HCT116 (cell line): ENCODE data around the gene RRP12.
A peak's percentile ranks its signal among the peaks of the same experiment; 100 is the strongest.

ENCODE experiments used
- CEBPB ChIP-seq: IDR thresholded peaks from 2 replicates; pipeline ENCODE4 v1.6.1; 2012; ENCODE audit warnings: low read depth
- EGR1 ChIP-seq: IDR thresholded peaks from 2 replicates; pipeline ENCODE4 v1.6.1; 2012; ENCODE audit warnings: low read depth
- EZH2 ChIP-seq: fragments of 200-600 bp; sonication (generic); IDR thresholded peaks from 2 replicates; pipeline ENCODE4 v1.6.1; 2017; ENCODE audit warnings: antibody characterized with exemption, mixed run types
- POLR2A ChIP-seq: IDR thresholded peaks from 2 replicates; pipeline ENCODE4 v1.7.0; 2011; ENCODE audit warnings: borderline replicate concordance; ENCODE audit not compliant: insufficient read depth, insufficient read length; ENCODE audit errors: extremely low read depth
- RAD21 ChIP-seq: IDR thresholded peaks from 2 replicates; pipeline ENCODE4 v1.6.1; 2012; ENCODE audit warnings: low read depth, mild to moderate bottlenecking
- ZBTB33 ChIP-seq: IDR thresholded peaks from 2 replicates; pipeline ENCODE4 v1.6.1; 2011; ENCODE audit warnings: mild to moderate bottlenecking, low read length, moderate library complexity; ENCODE audit not compliant: insufficient replicate concordance; ENCODE audit errors: extremely low read depth
- TF ChIP-seq, protein P1 (sequence below), 3 experiments: fragments of 200-600 bp in 1 of 3; sonication (generic) in 1 of 3; IDR thresholded peaks in 2 of 3; conservative IDR thresholded peaks in 1 of 3; 2 replicates each; pipeline ENCODE4 v1.5.1; 2012 to 2017; ENCODE audit warnings: low read depth in 2 of 3, low read length in 2 of 3, antibody characterized with exemption in 1 of 3, borderline replicate concordance in 1 of 3, control low read depth in 1 of 3, mild to moderate bottlenecking in 1 of 3, mixed read lengths in 1 of 3, mixed run types in 1 of 3, moderate library complexity in 1 of 3; ENCODE audit not compliant: insufficient read depth in 1 of 3
- TF ChIP-seq, protein P2 (sequence below): IDR thresholded peaks from 2 replicates; pipeline ENCODE4 v1.6.1; 2012

DNA sequence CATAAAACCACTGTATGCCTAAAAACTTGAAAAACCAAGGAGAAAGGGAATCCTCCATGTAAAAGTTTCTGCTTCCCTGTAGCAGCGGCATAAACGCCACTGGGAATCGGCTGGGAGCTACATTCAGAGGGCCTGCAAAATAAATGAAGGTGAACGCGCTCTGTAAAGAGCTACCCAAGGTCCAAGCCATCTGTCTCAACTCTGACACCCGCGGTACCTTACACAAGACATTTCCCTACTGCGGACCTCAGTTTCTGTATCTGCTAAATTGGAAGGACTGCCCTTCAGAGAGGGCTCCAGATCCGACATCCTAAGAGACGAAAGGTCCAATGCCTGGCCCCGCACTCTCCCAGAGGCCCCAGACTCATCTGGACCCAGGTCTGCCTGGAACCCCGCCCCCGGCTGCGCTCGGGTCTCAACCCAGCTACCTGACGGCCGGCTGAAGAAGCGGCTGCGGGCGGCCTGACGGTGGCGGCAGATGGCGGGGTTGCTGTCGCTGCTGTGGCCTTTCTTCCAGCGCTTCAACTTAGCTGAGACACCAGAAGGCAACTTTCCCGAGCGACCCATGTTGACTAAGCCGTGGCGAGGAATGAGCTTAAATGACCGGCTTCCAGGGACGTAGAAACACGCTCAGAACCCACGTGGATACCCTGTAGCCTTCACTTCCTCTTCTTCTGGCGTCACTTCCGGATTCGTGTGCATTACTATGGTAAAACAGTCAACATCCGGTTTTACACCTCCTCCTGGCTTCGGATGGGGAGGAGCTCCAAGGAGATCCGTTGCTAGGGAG, at the start of gene RRP12:
- TF ChIP-seq, protein P1, sequence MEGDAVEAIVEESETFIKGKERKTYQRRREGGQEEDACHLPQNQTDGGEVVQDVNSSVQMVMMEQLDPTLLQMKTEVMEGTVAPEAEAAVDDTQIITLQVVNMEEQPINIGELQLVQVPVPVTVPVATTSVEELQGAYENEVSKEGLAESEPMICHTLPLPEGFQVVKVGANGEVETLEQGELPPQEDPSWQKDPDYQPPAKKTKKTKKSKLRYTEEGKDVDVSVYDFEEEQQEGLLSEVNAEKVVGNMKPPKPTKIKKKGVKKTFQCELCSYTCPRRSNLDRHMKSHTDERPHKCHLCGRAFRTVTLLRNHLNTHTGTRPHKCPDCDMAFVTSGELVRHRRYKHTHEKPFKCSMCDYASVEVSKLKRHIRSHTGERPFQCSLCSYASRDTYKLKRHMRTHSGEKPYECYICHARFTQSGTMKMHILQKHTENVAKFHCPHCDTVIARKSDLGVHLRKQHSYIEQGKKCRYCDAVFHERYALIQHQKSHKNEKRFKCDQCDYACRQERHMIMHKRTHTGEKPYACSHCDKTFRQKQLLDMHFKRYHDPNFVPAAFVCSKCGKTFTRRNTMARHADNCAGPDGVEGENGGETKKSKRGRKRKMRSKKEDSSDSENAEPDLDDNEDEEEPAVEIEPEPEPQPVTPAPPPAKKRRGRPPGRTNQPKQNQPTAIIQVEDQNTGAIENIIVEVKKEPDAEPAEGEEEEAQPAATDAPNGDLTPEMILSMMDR (IDR thresholded peaks at IDR 0.05 in 2 of 3, conservative IDR thresholded peaks at IDR 0.05 in 1 of 3; ENCODE audit: borderline replicate concordance in 1 of 3, insufficient read depth in 1 of 3, low read depth in 2 of 3, low read length in 2 of 3), result no peak
- no peak for TF ChIP-seq EZH2
- peak; percentile 42 for TF ChIP-seq POLR2A
- TF ChIP-seq, protein P2, sequence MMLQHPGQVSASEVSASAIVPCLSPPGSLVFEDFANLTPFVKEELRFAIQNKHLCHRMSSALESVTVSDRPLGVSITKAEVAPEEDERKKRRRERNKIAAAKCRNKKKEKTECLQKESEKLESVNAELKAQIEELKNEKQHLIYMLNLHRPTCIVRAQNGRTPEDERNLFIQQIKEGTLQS, result no peak
- TF ChIP-seq CEBPB, result no peak
- no peak for TF ChIP-seq EGR1
- TF ChIP-seq RAD21, result no peak
- TF ChIP-seq ZBTB33, result no peak
